Liver (tissue), 9 donors: ENCODE data around the gene HIVEP2. TPM values are rescaled to one million over a fixed set of nuclear protein-coding genes. Genes with fewer than 3 reads are reported as not detected.

ENCODE experiments used
- DNase-seq: peaks from one replicate; pipeline ENCODE4 v3.0.0-alpha.2; 2017; ENCODE audit warnings: low spot score
- H3K27ac ChIP-seq, 2 donors: one replicate each; pipeline ENCODE4 v1.7.0; 2013; ENCODE audit warnings: inconsistent platforms in 2 of 2, low read length in 2 of 2, control low read depth in 1 of 2, low read depth in 1 of 2, mild to moderate bottlenecking in 1 of 2
- H3K27me3 ChIP-seq, 4 donors: one replicate each; pipeline versions ENCODE4 v1.6.1 to v1.7.0; 2013; ENCODE audit warnings: low read length in 3 of 4, inconsistent platforms in 1 of 4, mild to moderate bottlenecking in 1 of 4, moderate library complexity in 1 of 4; ENCODE audit not compliant: control insufficient read depth in 4 of 4, insufficient read depth in 4 of 4
- H3K36me3 ChIP-seq, 4 donors: one replicate each; pipeline versions ENCODE4 v1.6.1 to v1.7.0; 2013; ENCODE audit warnings: low read length in 3 of 4, mild to moderate bottlenecking in 3 of 4, low read depth in 1 of 4, moderate library complexity in 1 of 4; ENCODE audit not compliant: control insufficient read depth in 4 of 4, insufficient read depth in 3 of 4
- H3K4me1 ChIP-seq, 4 donors: one replicate each; pipeline versions ENCODE4 v1.6.1 to v1.7.0; 2013; ENCODE audit warnings: low read length in 3 of 4, mild to moderate bottlenecking in 3 of 4, moderate library complexity in 1 of 4; ENCODE audit not compliant: control insufficient read depth in 4 of 4, insufficient read depth in 4 of 4
- H3K4me3 ChIP-seq, 3 donors: one replicate each; pipeline versions ENCODE4 v1.6.1 to v1.7.0; 2013; ENCODE audit warnings: low read length in 3 of 3, control low read depth in 1 of 3, low read depth in 1 of 3, mild to moderate bottlenecking in 1 of 3
- H3K9ac ChIP-seq, 2 donors: one replicate each; pipeline ENCODE4 v1.7.0; 2013; ENCODE audit warnings: low read length in 2 of 2, mild to moderate bottlenecking in 2 of 2, moderate library complexity in 2 of 2, control low read depth in 1 of 2, low read depth in 1 of 2
- H3K9me3 ChIP-seq, 4 donors: one replicate each; pipeline versions ENCODE4 v1.6.1 to v1.7.0; 2013; ENCODE audit warnings: low read length in 3 of 4; ENCODE audit not compliant: control insufficient read depth in 4 of 4
- ATF3 ChIP-seq: IDR thresholded peaks from 2 replicates; pipeline ENCODE4 v1.6.1; 2016; ENCODE audit warnings: antibody characterized with exemption
- CTCF ChIP-seq: fragments of 150-350 bp; IDR thresholded peaks from 2 replicates; pipeline ENCODE4 v1.5.1; 2017; ENCODE audit warnings: improper control_type of control experiment, low read depth, low read length; ENCODE audit not compliant: missing input control
- EGR1 ChIP-seq, 2 donors: IDR thresholded peaks; 2 replicates each; pipeline ENCODE4 v1.6.1; 2016 to 2018; ENCODE audit warnings: antibody characterized with exemption in 2 of 2, low read depth in 2 of 2
- FOXA1 ChIP-seq: IDR thresholded peaks from 2 replicates; pipeline ENCODE4 v1.6.1; 2016; ENCODE audit warnings: antibody characterized with exemption
- FOXA2 ChIP-seq: IDR thresholded peaks from 2 replicates; pipeline ENCODE4 v1.6.1; 2016; ENCODE audit warnings: antibody characterized with exemption
- GABPA ChIP-seq, 2 donors: IDR thresholded peaks in 1 of 2; conservative IDR thresholded peaks in 1 of 2; 2 replicates each; pipeline ENCODE4 v1.6.1; 2016; ENCODE audit warnings: antibody characterized with exemption in 2 of 2, mild to moderate bottlenecking in 1 of 2, moderate library complexity in 1 of 2
- HNF4A ChIP-seq, 2 donors: conservative IDR thresholded peaks; 2 replicates each; pipeline ENCODE4 v1.6.1; 2016; ENCODE audit warnings: antibody characterized with exemption in 2 of 2, mild to moderate bottlenecking in 2 of 2
- HNF4G ChIP-seq: IDR thresholded peaks from 2 replicates; pipeline ENCODE4 v1.6.1; 2016; ENCODE audit warnings: antibody characterized with exemption
- JUND ChIP-seq, 2 donors: IDR thresholded peaks; 2 replicates each; pipeline ENCODE4 v1.6.1; 2016; ENCODE audit warnings: antibody characterized with exemption in 2 of 2
- MAX ChIP-seq: IDR thresholded peaks from 2 replicates; pipeline ENCODE4 v1.6.1; 2016; ENCODE audit warnings: antibody characterized with exemption
- NR2F2 ChIP-seq: IDR thresholded peaks from 2 replicates; pipeline ENCODE4 v1.6.1; 2016; ENCODE audit warnings: antibody characterized with exemption
- RAD21 ChIP-seq, 2 donors: IDR thresholded peaks; 2 replicates each; pipeline ENCODE4 v1.6.1; 2016; ENCODE audit warnings: antibody characterized with exemption in 2 of 2, mild to moderate bottlenecking in 2 of 2
- REST ChIP-seq: IDR thresholded peaks from 2 replicates; pipeline ENCODE4 v1.6.1; 2016; ENCODE audit warnings: antibody characterized with exemption, mild to moderate bottlenecking
- RXRA ChIP-seq, 2 donors: IDR thresholded peaks; 2 replicates each; pipeline ENCODE4 v1.6.1; 2017 to 2018; ENCODE audit warnings: antibody characterized with exemption in 2 of 2, mild to moderate bottlenecking in 1 of 2
- SP1 ChIP-seq: IDR thresholded peaks from 2 replicates; pipeline ENCODE4 v1.6.1; 2018; ENCODE audit warnings: antibody characterized with exemption, mild to moderate bottlenecking
- TAF1 ChIP-seq: conservative IDR thresholded peaks from 2 replicates; pipeline ENCODE4 v1.6.1; 2016; ENCODE audit warnings: antibody characterized with exemption, mild to moderate bottlenecking
- YY1 ChIP-seq: IDR thresholded peaks from 2 replicates; pipeline ENCODE4 v1.6.1; 2016; ENCODE audit warnings: antibody characterized with exemption, mild to moderate bottlenecking
- ZBTB33 ChIP-seq: IDR thresholded peaks from 2 replicates; pipeline ENCODE4 v1.6.1; 2016; ENCODE audit warnings: antibody characterized with exemption
- WGBS: extraction: QIAGEN DNeasy Blood & Tissue Kit; methylation state at CpG from one replicate; pipeline ENCODE4 v1.1.7; 2013; 5-methylcytosine and 5-hydroxymethylcytosine counted together
- polyA plus RNA-seq, 2 donors: library from polyadenylated mRNA; stranded (reverse) in 1 of 2; unstranded in 1 of 2; fragments of 200-250 nt in 1 of 2; fragments of >200 nt in 1 of 2; fragmentation: Nextera tagmentation in 1 of 2; extraction: Ambion mirVana in 1 of 2; gene quantifications; one replicate each; pipeline versions ENCODE4 v1.2.1 to v1.2.3, GENCODE V29; 2013 to 2015
- total RNA-seq, 2 donors: library from RNA; depleted of rRNA; stranded (reverse); fragments of >200 nt; gene quantifications; one replicate each; pipeline ENCODE4 v1.2.3, GENCODE V29; 2014
- donor health status: healthy.
- donor health status: healthy.
- donor health status: healthy.
- donor health status: healthy.
- donor health status: healthy.

Gene HIVEP2
- total and polyA plus RNA-seq, 4 donors, result 0.82 to 6.6 (median 1.3) TPM

GRCh38 chr6:142946181-142946923, 1.4 kb upstream of the HIVEP2 start:
- TF ChIP-seq FOXA2 (no peak), NR2F2 (no peak), SP1 (peak; percentile 51), RAD21 (IDR thresholded peaks at IDR 0.05) (peak in 1 of 2 donors; percentile 6), REST (peak; percentile 51), HNF4A (conservative IDR thresholded peaks at IDR 0.05) (no peak), YY1 (no peak), TAF1 (no peak), EGR1 (IDR thresholded peaks at IDR 0.05; ENCODE audit: low read depth in 2 of 2) (no peak), HNF4G (no peak), JUND (IDR thresholded peaks at IDR 0.05) (peak in 1 of 2 donors; percentile 43), ZBTB33 (no peak), MAX (no peak), FOXA1 (no peak), CTCF (no peak), GABPA (IDR thresholded peaks at IDR 0.05 in 1 of 2, conservative IDR thresholded peaks at IDR 0.05 in 1 of 2) (no peak), RXRA (IDR thresholded peaks at IDR 0.05) (peak in 1 of 2 donors; percentile 36), ATF3 (no peak)
- WGBS, result under 1% methylated on average over 62 of the region's 62 CpGs
- no peaks in the 10 kb centered on the region for H3K27me3 ChIP-seq

More at GRCh38 chr6:142946181-142946923, 1.4 kb upstream of the HIVEP2 start:
- Histone ChIP-seq H3K9ac (peak overlapping the region; percentile 98), H3K27ac (peak overlapping the region; percentile 100), H3K36me3 (no peaks in the 10 kb centered on the region), H3K4me3 (peak overlapping the region; percentile 93 to 99 (median 95)), H3K4me1 (peaks cover 0 to 9% (median 5%) of the 10 kb centered on the region in 4 donors), H3K9me3 (no peaks in the 10 kb centered on the region)
- DNase-seq, result peak; percentile 72
